SU-DHL-6 (cell line): ENCODE measurements around the gene TP63.

Experiments
- CTCF ChIP-seq: fragments of 200-600 bp; sonication (generic); IDR thresholded peaks from one replicate; pipeline ENCODE4 v1.5.1; 2017; ENCODE audit warnings: antibody characterized with exemption, mild to moderate bottlenecking, low read length, moderate library complexity; ENCODE audit not compliant: insufficient read depth, poor library complexity, severe bottlenecking
- EZH2phosphoT487 ChIP-seq: fragments of 200-600 bp; sonication (generic), shearing (Covaris generic); conservative IDR thresholded peaks from 2 replicates; pipeline ENCODE4 v1.6.1; 2018; ENCODE audit warnings: mild to moderate bottlenecking, antibody characterized with exemption, low read length, moderate library complexity, mixed read lengths

- no peak for TF ChIP-seq CTCF
- TF ChIP-seq EZH2phosphoT487: no peak
These were observed 238.0 kb downstream of the TP63 start for GRCh38 chr3:189869165-189869564.
